H9 (cell line): ENCODE data around the gene SLC6A18. TPM values are rescaled to one million over a fixed set of nuclear protein-coding genes. Genes with fewer than 3 reads are reported as not detected.

Source experiments
- DNase-seq: peaks from one replicate; pipeline ENCODE4 v3.0.0-alpha.2; 2017
- H2AFZ ChIP-seq: one replicate; pipeline ENCODE4 v1.6.1; 2013; ENCODE audit warnings: mild to moderate bottlenecking, low read length, control low read depth, moderate library complexity
- H2AK5ac ChIP-seq: 2 replicates; pipeline ENCODE4 v1.6.1; 2013; ENCODE audit warnings: low read length, control low read depth, mixed read lengths; ENCODE audit not compliant: insufficient read length
- H2BK120ac ChIP-seq: one replicate; pipeline ENCODE4 v1.6.1; 2013; ENCODE audit warnings: low read depth, mild to moderate bottlenecking, low read length, control low read depth, inconsistent platforms; ENCODE audit not compliant: poor library complexity, severe bottlenecking
- H2BK12ac ChIP-seq: 2 replicates; pipeline ENCODE4 v1.6.1; 2013; ENCODE audit warnings: low read length, control low read depth, mixed read lengths, low read depth; ENCODE audit not compliant: insufficient read length
- H2BK15ac ChIP-seq: 2 replicates; pipeline ENCODE4 v1.6.1; 2013; ENCODE audit warnings: low read depth, low read length, control low read depth
- H2BK20ac ChIP-seq: one replicate; pipeline ENCODE4 v1.6.1; 2013; ENCODE audit warnings: low read depth, mild to moderate bottlenecking, low read length, control low read depth, inconsistent platforms; ENCODE audit not compliant: poor library complexity, severe bottlenecking
- H2BK5ac ChIP-seq: 2 replicates; pipeline ENCODE4 v1.6.1; 2013; ENCODE audit warnings: low read length, control low read depth, mixed read lengths; ENCODE audit not compliant: insufficient read length
- H3K14ac ChIP-seq: 2 replicates; pipeline ENCODE4 v1.6.1; 2013; ENCODE audit warnings: low read length, control low read depth; ENCODE audit not compliant: insufficient read depth
- H3K18ac ChIP-seq: 2 replicates; pipeline ENCODE4 v1.6.1; 2013; ENCODE audit warnings: low read depth, mild to moderate bottlenecking, mixed read lengths, low read length, control low read depth; ENCODE audit not compliant: insufficient read length
- H3K23ac ChIP-seq: 2 replicates; pipeline ENCODE4 v1.6.1; 2013; ENCODE audit warnings: low read length, control low read depth, mixed read lengths, low read depth; ENCODE audit not compliant: insufficient read length
- H3K23me2 ChIP-seq: 2 replicates; pipeline ENCODE4 v1.6.1; 2013; ENCODE audit warnings: low read depth, mild to moderate bottlenecking, mixed read lengths, low read length, control low read depth; ENCODE audit not compliant: insufficient read length, poor library complexity, severe bottlenecking
- H3K27ac ChIP-seq: 2 replicates; pipeline ENCODE4 v1.5.1; 2013; ENCODE audit warnings: low read length, control low read depth, mixed read lengths, low read depth; ENCODE audit not compliant: insufficient read length
- H3K27me3 ChIP-seq: 2 replicates; pipeline ENCODE4 v1.6.1; 2013; ENCODE audit warnings: low read length, control low read depth, inconsistent platforms; ENCODE audit not compliant: insufficient read depth
- H3K4ac ChIP-seq: 2 replicates; pipeline ENCODE4 v1.6.1; 2013; ENCODE audit warnings: low read depth, mild to moderate bottlenecking, control low read depth, inconsistent platforms, low read length, moderate library complexity
- H3K4me1 ChIP-seq: 2 replicates; pipeline ENCODE4 v1.6.1; 2013; ENCODE audit warnings: low read length, control low read depth, inconsistent platforms; ENCODE audit not compliant: insufficient read depth
- H3K4me2 ChIP-seq: 2 replicates; pipeline ENCODE4 v1.6.1; 2013; ENCODE audit warnings: low read length, control low read depth, mixed read lengths; ENCODE audit not compliant: insufficient read length, insufficient read depth
- H3K56ac ChIP-seq: 2 replicates; pipeline ENCODE4 v1.6.1; 2013; ENCODE audit warnings: low read depth, mild to moderate bottlenecking, mixed read lengths, low read length, control low read depth; ENCODE audit not compliant: insufficient read length
- H3K79me1 ChIP-seq: 2 replicates; pipeline ENCODE4 v1.6.1; 2013; ENCODE audit warnings: low read depth, mild to moderate bottlenecking, moderate library complexity, low read length, control low read depth, inconsistent platforms; ENCODE audit not compliant: insufficient read depth, poor library complexity, severe bottlenecking
- H3K79me2 ChIP-seq: 2 replicates; pipeline ENCODE4 v1.6.1; 2013; ENCODE audit warnings: low read length, control low read depth, inconsistent platforms; ENCODE audit not compliant: insufficient read depth
- H3K9ac ChIP-seq: 2 replicates; pipeline ENCODE4 v1.6.1; 2013; ENCODE audit warnings: low read length, control low read depth, mixed read lengths; ENCODE audit not compliant: insufficient read length; ENCODE audit errors: extremely low read depth
- H3K9me3 ChIP-seq: one replicate; pipeline ENCODE4 v1.6.1; 2013; ENCODE audit warnings: low read depth, low read length, inconsistent platforms; ENCODE audit not compliant: control insufficient read depth
- H3T11ph ChIP-seq: one replicate; pipeline ENCODE4 v1.6.1; 2013; ENCODE audit warnings: mild to moderate bottlenecking, low read length, control low read depth, inconsistent platforms
- H4K20me1 ChIP-seq: one replicate; pipeline ENCODE4 v1.6.1; 2013; ENCODE audit not compliant: control insufficient read depth, insufficient read length, insufficient read depth
- H4K5ac ChIP-seq: 2 replicates; pipeline ENCODE4 v1.6.1; 2013; ENCODE audit warnings: low read depth, mild to moderate bottlenecking, mixed read lengths, low read length, control low read depth; ENCODE audit not compliant: insufficient read length
- H4K8ac ChIP-seq: replicated peaks from 2 replicates; pipeline ENCODE4 v1.6.1; 2013; ENCODE audit warnings: low read length, control low read depth, mixed read lengths, low read depth; ENCODE audit not compliant: insufficient read length
- H4K91ac ChIP-seq: 2 replicates; pipeline ENCODE4 v1.6.1; 2013; ENCODE audit warnings: low read depth, mild to moderate bottlenecking, moderate library complexity, mixed read lengths, low read length, control low read depth; ENCODE audit not compliant: insufficient read length
- H3K27ac Mint-ChIP-seq, 3 experiments: 2 replicates in 2 of 3; 3 replicates in 1 of 3; pipeline ENCODE4 v1.8.0; 2020 to 2021; ENCODE audit warnings: mixed read lengths in 3 of 3, mild to moderate bottlenecking in 1 of 3, moderate library complexity in 1 of 3
- H3K27me3 Mint-ChIP-seq: 2 replicates; pipeline ENCODE4 v1.8.0; 2021; ENCODE audit warnings: low read depth, mild to moderate bottlenecking, moderate library complexity, mixed read lengths
- H3K36me3 Mint-ChIP-seq, 3 experiments: 2 replicates in 2 of 3; 3 replicates in 1 of 3; pipeline ENCODE4 v1.8.0; 2020 to 2021; ENCODE audit warnings: low read depth in 3 of 3, mixed read lengths in 3 of 3; ENCODE audit not compliant: insufficient read depth in 1 of 3
- H3K4me1 Mint-ChIP-seq, 2 experiments: 2 replicates each; pipeline ENCODE4 v1.8.0; 2020; ENCODE audit warnings: mixed read lengths in 2 of 2
- H3K4me3 Mint-ChIP-seq, 2 experiments: 2 replicates in 1 of 2; 3 replicates in 1 of 2; pipeline ENCODE4 v1.8.0; 2020 to 2021; ENCODE audit warnings: mild to moderate bottlenecking in 2 of 2, mixed read lengths in 2 of 2, moderate library complexity in 1 of 2
- H3K9me3 Mint-ChIP-seq, 2 experiments: 2 replicates in 1 of 2; 3 replicates in 1 of 2; pipeline ENCODE4 v1.8.0; 2020; ENCODE audit warnings: mild to moderate bottlenecking in 2 of 2, mixed read lengths in 2 of 2, moderate library complexity in 1 of 2
- WGBS: extraction: QIAGEN DNeasy Blood & Tissue Kit; methylation state at CpG from one replicate; pipeline ENCODE4 v1.1.7; 2013; ENCODE audit warnings: missing lambda C conversion rate, low lambda C conversion rate, mixed read lengths; ENCODE audit not compliant: insufficient read length; ENCODE audit errors: extremely low coverage; 5-methylcytosine and 5-hydroxymethylcytosine counted together
- total RNA-seq: library from RNA; stranded (reverse); gene quantifications from 2 replicates; pipeline ENCODE4 v1.2.1, GENCODE V29; 2021
- TF ChIP-seq, protein P1 (sequence below): fragments of 200-600 bp; sonication (generic); conservative IDR thresholded peaks from 3 replicates; pipeline ENCODE4 v1.8.0; 2021; ENCODE audit warnings: antibody characterized with exemption, mild to moderate bottlenecking

The SLC6A18 gene
- total RNA-seq, 1 experiment from 2014 or later: not detected

DNA sequence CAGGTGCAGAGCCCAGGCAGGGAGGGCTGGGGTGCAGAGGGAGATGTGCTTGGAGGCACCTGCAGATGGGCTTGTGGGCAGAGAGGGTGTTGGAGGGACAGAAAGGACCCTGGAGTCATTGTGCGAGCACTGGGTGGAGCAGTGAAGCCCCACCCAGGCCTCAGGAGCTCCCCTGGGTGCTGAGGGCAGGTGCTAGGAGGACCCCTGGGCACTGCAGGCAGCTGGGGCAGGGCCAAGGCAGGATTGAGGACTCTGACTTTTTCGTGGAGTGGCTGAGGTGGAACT is 10.3 kb upstream of the SLC6A18 start:
- H3K18ac ChIP-seq: no peak overlapping the region
- no peaks in the 10 kb centered on the region for H3K79me2 ChIP-seq
- H3K23me2 ChIP-seq: no peaks in the 10 kb centered on the region
- Mint-ChIP-seq H3K9me3 (peaks cover 0 to 6% of the 10 kb centered on the region in 2 experiments; a peak in 3 of 5 replicates), H3K27ac (no peak overlapping the region), H3K4me1 (peaks cover 3 to 6% of the 10 kb centered on the region in 2 experiments; a peak in 2 of 4 replicates), H3K36me3 (no peaks in the 10 kb centered on the region), H3K4me3 (no peak overlapping the region), H3K27me3 (peaks cover 9% of the 10 kb centered on the region)
- H3K79me1 ChIP-seq: no peaks in the 10 kb centered on the region
- H3K27me3 ChIP-seq: no peaks in the 10 kb centered on the region
- H2BK15ac ChIP-seq: no peak overlapping the region
- TF ChIP-seq, protein P1, sequence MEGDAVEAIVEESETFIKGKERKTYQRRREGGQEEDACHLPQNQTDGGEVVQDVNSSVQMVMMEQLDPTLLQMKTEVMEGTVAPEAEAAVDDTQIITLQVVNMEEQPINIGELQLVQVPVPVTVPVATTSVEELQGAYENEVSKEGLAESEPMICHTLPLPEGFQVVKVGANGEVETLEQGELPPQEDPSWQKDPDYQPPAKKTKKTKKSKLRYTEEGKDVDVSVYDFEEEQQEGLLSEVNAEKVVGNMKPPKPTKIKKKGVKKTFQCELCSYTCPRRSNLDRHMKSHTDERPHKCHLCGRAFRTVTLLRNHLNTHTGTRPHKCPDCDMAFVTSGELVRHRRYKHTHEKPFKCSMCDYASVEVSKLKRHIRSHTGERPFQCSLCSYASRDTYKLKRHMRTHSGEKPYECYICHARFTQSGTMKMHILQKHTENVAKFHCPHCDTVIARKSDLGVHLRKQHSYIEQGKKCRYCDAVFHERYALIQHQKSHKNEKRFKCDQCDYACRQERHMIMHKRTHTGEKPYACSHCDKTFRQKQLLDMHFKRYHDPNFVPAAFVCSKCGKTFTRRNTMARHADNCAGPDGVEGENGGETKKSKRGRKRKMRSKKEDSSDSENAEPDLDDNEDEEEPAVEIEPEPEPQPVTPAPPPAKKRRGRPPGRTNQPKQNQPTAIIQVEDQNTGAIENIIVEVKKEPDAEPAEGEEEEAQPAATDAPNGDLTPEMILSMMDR: no peak
- no peak overlapping the region for H3K4me2 ChIP-seq
- no peak overlapping the region for H3K56ac ChIP-seq
- H2BK5ac ChIP-seq: no peak overlapping the region
- H2AFZ ChIP-seq: no peak overlapping the region
- no peak overlapping the region for H3K23ac ChIP-seq
- H3K9ac ChIP-seq: no peak overlapping the region
- H3K4me1 ChIP-seq: no peaks in the 10 kb centered on the region
- no peak overlapping the region for H2BK120ac ChIP-seq
- no peak overlapping the region for H4K5ac ChIP-seq
- peaks cover 3% of the 10 kb centered on the region for H4K20me1 ChIP-seq
- H4K91ac ChIP-seq: no peak overlapping the region
- no CpG with 5 or more reads among the region's 2 CpGs for WGBS
- no peak overlapping the region for H2AK5ac ChIP-seq
- no peak overlapping the region for H3K4ac ChIP-seq
- no peak overlapping the region for H4K8ac ChIP-seq
- no peak overlapping the region for H3K14ac ChIP-seq
- H3K9me3 ChIP-seq: no peaks in the 10 kb centered on the region
- DNase-seq: no peak
- no peak overlapping the region for H2BK20ac ChIP-seq
- no peak overlapping the region for H3K27ac ChIP-seq
- H2BK12ac ChIP-seq: no peak overlapping the region
- no peak overlapping the region for H3T11ph ChIP-seq
